GM19239 (cell line): ENCODE data around the gene VPS26C.

Experiments used
- DNase-seq: peaks from one replicate; pipeline ENCODE4 v3.0.0; 2011; ENCODE audit warnings: low spot score; ENCODE audit not compliant: insufficient read length
- FAIRE-seq: peaks from 2 replicates; lab custom pipeline; 2011; peaks lifted over from hg19 to GRCh38; lab: Jason Lieb, UNC

VPS26C gene

GRCh38 chr21:37181059-37181458 lies 86.1 kb downstream of the VPS26C start:
- FAIRE-seq, result no peak
- no peak for DNase-seq

DNA sequence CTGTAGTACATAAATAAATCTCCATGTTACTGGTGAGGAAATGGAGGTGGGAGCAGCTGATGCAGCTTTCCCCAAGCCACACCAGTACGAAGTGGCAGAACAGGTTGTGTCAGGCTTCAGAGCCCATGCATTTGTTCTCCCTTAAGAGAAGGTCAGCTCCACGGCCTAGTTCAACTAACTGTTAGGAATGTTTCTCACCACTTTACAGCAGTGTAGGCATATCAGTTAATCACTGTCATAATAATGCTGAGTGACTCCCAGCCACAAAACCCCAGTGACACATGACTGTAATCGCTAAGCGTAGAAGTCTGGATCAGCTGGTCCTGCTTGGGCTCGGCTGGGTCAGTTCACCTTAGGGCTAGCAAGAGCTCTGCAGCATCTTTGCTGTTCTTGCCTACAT lies 90.4 kb downstream of the VPS26C start:
- DNase-seq (no peak), FAIRE-seq (no peak)
